NCI-H2171 (cell line): ENCODE data around the gene UBFD1.
"Not testable (repeated sequence)": the region's sequence is repeated elsewhere in the genome, so short reads cannot be mapped to it uniquely, and the experiment has no call there.

Experiments used
- DNase-seq: peaks from one replicate; lab custom pipeline; 2025; lab: John Stamatoyannopoulos, UW

Gene UBFD1

GRCh38 chr16:23609929-23610328 is 52.4 kb downstream of the UBFD1 start:
- DNase-seq: no peak

- DNase-seq: not testable (repeated sequence)
These were observed 53.4 kb downstream of the UBFD1 start for GRCh38 chr16:23610905-23611304.

GRCh38 chr16:23611936-23612335 is 54.4 kb downstream of the UBFD1 start:
- no peak for DNase-seq

GRCh38 chr16:23615805-23616204 is 58.3 kb downstream of the UBFD1 start:
- DNase-seq: no peak
